ENCODE measurements around the gene URAD.

Gene URAD

GRCh38 chr13:27968316-27969081, 20.0 kb downstream of the URAD start:
- no peak for DNase-seq (ENCODE audit: low spot score)
- no peak overlapping the region for H4K91ac ChIP-seq (ENCODE audit: low read depth, low read length, poor library complexity)
- peak overlapping the region in 1 of 2 donors; percentile 72 for H3K4me3 ChIP-seq (ENCODE audit: low read length in 2 of 2)
- H3K79me1 ChIP-seq (ENCODE audit: low read depth, low read length), result peaks cover 1% of the 10 kb centered on the region
- WGBS, 2 donors (ENCODE audit: extremely low coverage in 2 of 2, insufficient read length in 2 of 2, insufficient replicate concordance in 1 of 2), result no CpG with 5 or more reads among the region's 86 CpGs
- H2AFZ ChIP-seq (ENCODE audit: low read length), result peak overlapping the region; percentile 61
- no peak overlapping the region for H2BK120ac ChIP-seq (ENCODE audit: low read depth, low read length)
- H3K9me3 ChIP-seq (replicated peaks in 1 of 2; ENCODE audit: control insufficient read depth in 2 of 2, insufficient read depth in 1 of 2, low read depth in 1 of 2, low read length in 2 of 2), result peaks cover 0 to 2% of the 10 kb centered on the region in 2 donors
- H3K4me2 ChIP-seq (ENCODE audit: insufficient read depth, low read length, poor library complexity, severe bottlenecking), result peak overlapping the region; percentile 69
- peak overlapping the region; percentile 50 for H3K14ac ChIP-seq (ENCODE audit: low read length)
- no peaks in the 10 kb centered on the region for H3K36me3 ChIP-seq (replicated peaks in 1 of 2; ENCODE audit: control insufficient read depth in 2 of 2, insufficient read depth in 2 of 2, low read length in 2 of 2)
- peak overlapping the region; percentile 39 for H3K9ac ChIP-seq (ENCODE audit: low read depth, low read length, poor library complexity)
- peaks cover 60 to 100% (median 82%) of the 10 kb centered on the region in 3 experiments for H3K27me3 ChIP-seq (ENCODE audit: control insufficient read depth in 3 of 3, insufficient read depth in 3 of 3, low read depth in 1 of 3, low read length in 3 of 3)
- H2BK15ac ChIP-seq (ENCODE audit: low read length), result peak overlapping the region; percentile 43
- H3K4ac ChIP-seq (ENCODE audit: low read length), result no peak overlapping the region
- peak overlapping the region; percentile 78 for H4K8ac ChIP-seq (ENCODE audit: low read depth, low read length)
- H2BK12ac ChIP-seq (ENCODE audit: low read length), result peak overlapping the region; percentile 87
- H3K27ac ChIP-seq (replicated peaks; ENCODE audit: low read length), result no peak overlapping the region
- H3K18ac ChIP-seq (ENCODE audit: low read length), result peak overlapping the region; percentile 96
- peaks cover 6 to 28% of the 10 kb centered on the region in 2 donors for H3K4me1 ChIP-seq (ENCODE audit: control insufficient read depth in 2 of 2, insufficient read depth in 1 of 2, low read depth in 1 of 2, low read length in 2 of 2)
- peak overlapping the region; percentile 77 for H3K23ac ChIP-seq (ENCODE audit: low read depth, low read length, poor library complexity)
- no peak overlapping the region for H2BK5ac ChIP-seq (ENCODE audit: low read length)
- H2AK5ac ChIP-seq (ENCODE audit: low read depth, low read length), result no peak overlapping the region

DNA sequence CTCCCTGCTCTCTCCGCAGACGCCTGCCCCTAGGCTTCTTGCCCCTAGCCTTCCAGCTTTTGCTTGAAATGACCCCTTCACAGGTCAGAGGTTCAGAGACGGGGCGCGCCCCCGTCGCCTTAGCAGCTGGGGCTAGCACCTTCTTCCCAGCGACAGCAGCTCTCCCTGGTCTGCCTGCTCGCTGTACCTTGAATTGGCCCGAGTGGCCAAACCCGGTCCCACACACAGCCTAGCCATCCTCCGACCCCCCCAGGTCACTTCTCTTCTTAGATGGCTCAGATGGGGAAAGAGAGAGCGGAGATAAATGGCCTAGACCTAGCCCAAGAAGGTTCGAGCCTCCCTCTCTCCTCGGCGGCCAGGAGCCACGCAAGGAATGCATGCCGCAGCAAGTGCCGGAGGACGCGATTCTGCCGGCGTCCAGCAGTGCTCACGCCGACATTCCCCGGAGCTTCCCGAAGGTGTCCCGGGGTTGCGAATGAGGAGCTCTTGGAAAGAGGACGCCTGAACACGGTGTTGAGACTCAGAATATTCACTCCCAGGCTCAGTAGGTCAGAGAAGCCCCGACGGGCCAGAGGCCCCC, 20.7 kb downstream of the URAD start:
- Histone ChIP-seq H3K18ac (ENCODE audit: low read length) (peak overlapping the region; percentile 7), H3K79me1 (ENCODE audit: low read depth, low read length) (peaks cover 1% of the 10 kb centered on the region), H3K14ac (ENCODE audit: low read length) (no peak overlapping the region), H3K36me3 (replicated peaks in 1 of 2; ENCODE audit: control insufficient read depth in 2 of 2, insufficient read depth in 2 of 2, low read length in 2 of 2) (no peaks in the 10 kb centered on the region), H3K23ac (ENCODE audit: low read depth, low read length, poor library complexity) (peak overlapping the region; percentile 77), H3K4me1 (ENCODE audit: control insufficient read depth in 2 of 2, insufficient read depth in 1 of 2, low read depth in 1 of 2, low read length in 2 of 2) (peaks cover 6 to 23% of the 10 kb centered on the region in 2 donors), H3K4ac (ENCODE audit: low read length) (no peak overlapping the region), H2BK12ac (ENCODE audit: low read length) (no peak overlapping the region), H3K4me3 (ENCODE audit: low read length in 2 of 2) (no peak overlapping the region), H2BK15ac (ENCODE audit: low read length) (peak overlapping the region; percentile 1), H4K8ac (ENCODE audit: low read depth, low read length) (no peak overlapping the region), H4K91ac (ENCODE audit: low read depth, low read length, poor library complexity) (no peak overlapping the region), H3K9ac (ENCODE audit: low read depth, low read length, poor library complexity) (peak overlapping the region; percentile 17), H3K27me3 (ENCODE audit: control insufficient read depth in 3 of 3, insufficient read depth in 3 of 3, low read depth in 1 of 3, low read length in 3 of 3) (peaks cover 66 to 100% (median 86%) of the 10 kb centered on the region in 3 experiments), H2AK5ac (ENCODE audit: low read depth, low read length) (peak overlapping the region; percentile 30), H2BK5ac (ENCODE audit: low read length) (no peak overlapping the region), H2AFZ (ENCODE audit: low read length) (no peak overlapping the region), H3K9me3 (replicated peaks in 1 of 2; ENCODE audit: control insufficient read depth in 2 of 2, insufficient read depth in 1 of 2, low read depth in 1 of 2, low read length in 2 of 2) (peaks cover 0 to 2% of the 10 kb centered on the region in 2 donors), H3K27ac (replicated peaks; ENCODE audit: low read length) (no peak overlapping the region), H3K4me2 (ENCODE audit: insufficient read depth, low read length, poor library complexity, severe bottlenecking) (peak overlapping the region; percentile 69), H2BK120ac (ENCODE audit: low read depth, low read length) (no peak overlapping the region)
- DNase-seq (ENCODE audit: low spot score), result no peak
- no CpG with 5 or more reads among the region's 33 CpGs for WGBS, 2 donors (ENCODE audit: extremely low coverage in 2 of 2, insufficient read length in 2 of 2, insufficient replicate concordance in 1 of 2)

GRCh38 chr13:27967203-27967735, 21.2 kb downstream of the URAD start:
- no peak overlapping the region for H3K14ac ChIP-seq (ENCODE audit: low read length)
- peak overlapping the region; percentile 77 for H3K23ac ChIP-seq (ENCODE audit: low read depth, low read length, poor library complexity)
- no peak overlapping the region for H2BK12ac ChIP-seq (ENCODE audit: low read length)
- peaks cover 0 to 2% of the 10 kb centered on the region in 2 donors for H3K9me3 ChIP-seq (replicated peaks in 1 of 2; ENCODE audit: control insufficient read depth in 2 of 2, insufficient read depth in 1 of 2, low read depth in 1 of 2, low read length in 2 of 2)
- H2BK15ac ChIP-seq (ENCODE audit: low read length), result peak overlapping the region; percentile 1
- H2AFZ ChIP-seq (ENCODE audit: low read length), result no peak overlapping the region
- peaks cover 66 to 100% (median 90%) of the 10 kb centered on the region in 3 experiments for H3K27me3 ChIP-seq (ENCODE audit: control insufficient read depth in 3 of 3, insufficient read depth in 3 of 3, low read depth in 1 of 3, low read length in 3 of 3)
- H2BK5ac ChIP-seq (ENCODE audit: low read length), result no peak overlapping the region
- WGBS, 2 donors (ENCODE audit: extremely low coverage in 2 of 2, insufficient read length in 2 of 2, insufficient replicate concordance in 1 of 2), result no CpG with 5 or more reads among the region's 18 CpGs
- H4K91ac ChIP-seq (ENCODE audit: low read depth, low read length, poor library complexity), result no peak overlapping the region
- no peaks in the 10 kb centered on the region for H3K36me3 ChIP-seq (replicated peaks in 1 of 2; ENCODE audit: control insufficient read depth in 2 of 2, insufficient read depth in 2 of 2, low read length in 2 of 2)
- no peak overlapping the region for H3K4me3 ChIP-seq (ENCODE audit: low read length in 2 of 2)
- H4K8ac ChIP-seq (ENCODE audit: low read depth, low read length), result no peak overlapping the region
- H2AK5ac ChIP-seq (ENCODE audit: low read depth, low read length), result no peak overlapping the region
- no peak overlapping the region for H3K18ac ChIP-seq (ENCODE audit: low read length)
- no peak overlapping the region for H3K4me2 ChIP-seq (ENCODE audit: insufficient read depth, low read length, poor library complexity, severe bottlenecking)
- H3K9ac ChIP-seq (ENCODE audit: low read depth, low read length, poor library complexity), result no peak overlapping the region
- H3K4me1 ChIP-seq (ENCODE audit: control insufficient read depth in 2 of 2, insufficient read depth in 1 of 2, low read depth in 1 of 2, low read length in 2 of 2), result peaks cover 6 to 19% of the 10 kb centered on the region in 2 donors
- no peak overlapping the region for H3K4ac ChIP-seq (ENCODE audit: low read length)
- peaks cover under 1% of the 10 kb centered on the region for H3K79me1 ChIP-seq (ENCODE audit: low read depth, low read length)
- no peak overlapping the region for H2BK120ac ChIP-seq (ENCODE audit: low read depth, low read length)
- no peak for DNase-seq (ENCODE audit: low spot score)
- H3K27ac ChIP-seq (replicated peaks; ENCODE audit: low read length), result no peak overlapping the region

DNA sequence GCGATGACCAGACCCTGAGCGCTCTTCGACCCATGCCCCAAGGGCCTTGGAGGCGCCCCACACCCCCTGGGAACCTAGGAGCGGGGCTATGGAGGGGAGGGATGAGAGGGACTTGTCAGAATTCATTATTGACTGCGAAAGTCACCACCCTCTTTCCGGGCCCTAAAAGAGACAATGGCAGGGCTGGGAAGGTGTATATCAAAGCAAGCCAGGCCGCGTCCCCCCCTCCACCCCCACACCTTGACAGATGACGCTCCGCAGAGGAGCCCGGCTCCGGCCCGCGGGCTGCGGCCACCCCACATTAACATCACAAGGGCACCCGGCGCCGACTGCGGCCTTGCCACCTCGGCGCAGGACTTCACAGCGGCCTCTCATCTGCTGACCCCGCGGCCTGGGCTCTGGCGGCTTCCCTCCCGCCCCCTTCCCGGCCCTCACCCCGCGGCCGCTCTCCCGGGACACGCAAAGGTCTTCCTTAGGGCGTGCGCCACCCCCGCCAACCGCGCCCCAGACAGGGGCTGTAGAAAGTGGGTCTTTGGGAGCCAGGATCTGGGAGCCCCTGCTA, 21.8 kb downstream of the URAD start:
- peaks cover 69 to 100% (median 94%) of the 10 kb centered on the region in 3 experiments for H3K27me3 ChIP-seq (ENCODE audit: control insufficient read depth in 3 of 3, insufficient read depth in 3 of 3, low read depth in 1 of 3, low read length in 3 of 3)
- H3K9me3 ChIP-seq (replicated peaks in 1 of 2; ENCODE audit: control insufficient read depth in 2 of 2, insufficient read depth in 1 of 2, low read depth in 1 of 2, low read length in 2 of 2), result peaks cover 0 to 2% of the 10 kb centered on the region in 2 donors
- H3K23ac ChIP-seq (ENCODE audit: low read depth, low read length, poor library complexity), result peak overlapping the region; percentile 76
- H2AFZ ChIP-seq (ENCODE audit: low read length), result no peak overlapping the region
- H3K18ac ChIP-seq (ENCODE audit: low read length), result peak overlapping the region; percentile 11
- H4K91ac ChIP-seq (ENCODE audit: low read depth, low read length, poor library complexity), result no peak overlapping the region
- no CpG with 5 or more reads among the region's 38 CpGs for WGBS, 2 donors (ENCODE audit: extremely low coverage in 2 of 2, insufficient read length in 2 of 2, insufficient replicate concordance in 1 of 2)
- no peak overlapping the region for H2BK120ac ChIP-seq (ENCODE audit: low read depth, low read length)
- H3K4me2 ChIP-seq (ENCODE audit: insufficient read depth, low read length, poor library complexity, severe bottlenecking), result peak overlapping the region; percentile 12
- no peak overlapping the region for H2BK12ac ChIP-seq (ENCODE audit: low read length)
- H2BK5ac ChIP-seq (ENCODE audit: low read length), result no peak overlapping the region
- H3K4ac ChIP-seq (ENCODE audit: low read length), result no peak overlapping the region
- DNase-seq (ENCODE audit: low spot score), result no peak
- H3K4me1 ChIP-seq (ENCODE audit: control insufficient read depth in 2 of 2, insufficient read depth in 1 of 2, low read depth in 1 of 2, low read length in 2 of 2), result peaks cover 6 to 13% of the 10 kb centered on the region in 2 donors
- peak overlapping the region; percentile 32 for H3K14ac ChIP-seq (ENCODE audit: low read length)
- peak overlapping the region; percentile 9 for H2AK5ac ChIP-seq (ENCODE audit: low read depth, low read length)
- no peak overlapping the region for H3K9ac ChIP-seq (ENCODE audit: low read depth, low read length, poor library complexity)
- H3K4me3 ChIP-seq (ENCODE audit: low read length in 2 of 2), result no peak overlapping the region
- H3K27ac ChIP-seq (replicated peaks; ENCODE audit: low read length), result no peak overlapping the region
- H2BK15ac ChIP-seq (ENCODE audit: low read length), result no peak overlapping the region
- H3K79me1 ChIP-seq (ENCODE audit: low read depth, low read length), result no peaks in the 10 kb centered on the region
- H3K36me3 ChIP-seq (replicated peaks in 1 of 2; ENCODE audit: control insufficient read depth in 2 of 2, insufficient read depth in 2 of 2, low read length in 2 of 2), result no peaks in the 10 kb centered on the region
- H4K8ac ChIP-seq (ENCODE audit: low read depth, low read length), result no peak overlapping the region

Data from neuronal stem cell (in vitro differentiated cells).